NCI-H226 (cell line): Measurements from ENCODE around the gene GRIA2.
A peak's percentile ranks its signal among the peaks of the same experiment; 100 is the strongest.

Experiments used
- DNase-seq: peaks from one replicate; pipeline ENCODE4 v3.0.0-alpha.2; 2015

The GRIA2 gene

DNA sequence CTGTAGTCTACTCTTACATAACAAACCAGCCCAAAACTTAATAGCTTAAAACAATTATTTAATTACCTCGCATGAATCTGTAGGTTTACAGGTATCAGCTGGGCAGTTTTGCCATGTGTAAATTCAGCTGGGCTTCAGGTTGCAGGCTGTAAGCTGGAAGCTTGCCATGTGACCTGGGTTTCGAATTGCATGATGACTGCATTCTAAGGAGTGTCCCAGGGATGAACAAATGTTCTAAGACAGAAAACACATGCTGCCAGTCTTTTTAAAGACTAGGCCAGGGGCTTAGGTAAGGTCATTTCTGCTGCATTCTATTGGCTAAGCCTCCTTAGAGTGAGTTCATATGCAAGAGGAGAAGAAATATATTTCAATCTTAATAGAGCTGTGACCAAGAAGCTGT is 44.8 kb downstream of the GRIA2 start:
- peak; percentile 29 for DNase-seq

DNA sequence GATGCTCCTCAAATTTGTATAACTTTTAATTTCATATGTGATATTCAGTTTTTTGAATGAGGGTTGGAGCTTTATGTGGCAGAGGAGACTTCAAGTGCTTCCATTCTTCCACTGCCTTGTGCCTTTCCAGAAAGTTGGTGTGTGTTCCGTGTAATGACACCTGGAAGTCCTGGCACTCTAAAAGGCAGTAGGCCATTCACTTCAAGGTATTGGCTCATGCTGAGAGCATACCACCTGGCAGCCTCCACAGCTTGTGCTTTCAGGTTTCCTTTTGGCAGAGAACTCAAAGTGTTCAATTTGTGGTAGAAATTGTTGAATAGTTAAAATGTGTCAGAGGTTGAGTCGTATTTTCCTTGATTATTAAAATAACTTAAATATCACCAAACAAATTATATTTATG is 49.6 kb downstream of the GRIA2 start:
- DNase-seq: no peak

DNA sequence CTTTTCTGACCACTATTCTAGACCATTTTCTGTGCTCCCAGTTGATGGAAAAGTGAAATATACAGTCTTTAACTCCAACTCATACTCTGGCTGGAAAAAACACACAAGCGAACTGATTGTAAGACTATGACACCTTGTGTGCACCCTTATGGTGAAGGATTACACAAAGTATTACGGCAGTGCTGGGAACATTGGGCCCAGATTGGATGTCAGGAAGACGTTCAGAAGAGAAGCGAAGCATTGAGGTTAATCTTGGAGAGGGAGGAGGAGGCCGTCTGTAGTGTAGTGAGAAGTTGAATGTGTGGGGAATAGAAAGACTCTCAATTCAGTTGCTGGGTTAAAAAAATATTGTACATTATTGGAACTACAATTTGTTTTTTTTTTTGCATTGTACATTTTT is 50.0 kb downstream of the GRIA2 start:
- no peak for DNase-seq

DNA sequence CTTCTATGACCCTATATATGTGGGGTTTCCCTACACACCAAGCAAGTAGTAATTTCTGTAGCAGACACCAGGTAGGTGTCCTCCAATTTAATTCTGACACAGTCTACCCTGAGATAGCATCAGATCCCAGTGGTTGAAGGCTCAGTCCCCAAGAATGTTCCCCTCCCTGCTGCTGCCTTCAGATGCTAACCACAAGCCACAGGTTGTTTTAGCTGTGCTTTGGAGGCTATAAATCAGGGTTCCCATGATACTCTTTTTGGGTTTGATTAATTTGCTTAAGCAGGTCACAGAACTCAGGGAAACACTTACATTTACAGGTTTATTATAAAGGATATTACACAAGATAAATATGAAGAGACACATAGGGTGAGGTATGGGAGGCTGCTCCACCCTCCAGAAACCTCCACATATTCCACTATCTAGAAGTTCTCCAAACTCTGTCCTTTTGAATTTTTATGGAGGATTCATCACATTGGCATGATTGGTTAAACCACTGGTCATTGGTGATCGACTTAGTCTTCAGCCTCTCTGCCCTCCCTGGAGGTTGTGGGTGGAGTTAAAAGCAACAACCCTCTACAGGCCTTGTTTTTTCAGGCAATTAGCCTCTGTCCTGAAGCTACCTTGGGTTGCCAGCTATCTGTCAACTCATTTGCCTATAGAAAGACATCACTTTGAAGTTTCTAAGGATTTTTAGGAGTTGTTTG is 50.8 kb downstream of the GRIA2 start:
- peak; percentile 44 for DNase-seq

DNA sequence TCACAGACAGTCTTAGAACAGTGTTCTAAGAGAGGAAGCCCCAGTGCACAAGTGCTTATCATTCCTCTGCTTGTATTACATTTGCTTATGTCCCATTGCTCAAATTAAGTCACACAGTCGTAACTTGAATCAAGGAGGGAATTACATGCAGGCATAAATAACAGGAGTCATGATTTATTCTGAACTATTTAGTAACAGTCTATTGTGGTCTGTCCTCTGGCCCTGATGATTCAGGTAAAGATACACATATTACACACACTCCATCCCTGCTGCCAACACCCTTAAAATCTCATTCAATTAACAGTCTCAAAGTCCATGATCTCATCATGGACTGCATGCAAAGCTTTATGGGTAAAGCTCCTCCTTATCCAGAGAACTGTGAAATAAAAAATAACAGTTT is 60.1 kb downstream of the GRIA2 start:
- DNase-seq: no peak

DNA sequence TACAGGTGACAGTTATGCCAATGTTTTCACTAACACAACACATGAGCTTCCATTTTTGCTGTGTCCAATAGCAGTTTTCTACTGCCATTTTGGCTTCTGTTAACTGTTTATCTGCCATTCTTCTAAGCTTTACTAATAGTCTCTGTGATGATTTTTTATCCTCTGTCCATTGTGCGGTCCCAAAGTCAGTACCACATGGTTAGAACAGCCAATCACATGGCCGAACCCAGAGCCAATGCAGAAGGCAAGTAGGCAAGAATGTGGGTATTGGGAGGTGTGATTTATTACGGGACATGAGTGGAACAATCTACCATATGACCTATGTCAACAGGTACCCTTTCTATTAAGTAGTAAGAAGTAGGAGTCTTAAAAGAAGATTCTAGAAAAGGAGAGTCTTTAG is 61.5 kb downstream of the GRIA2 start:
- DNase-seq: no peak

DNA sequence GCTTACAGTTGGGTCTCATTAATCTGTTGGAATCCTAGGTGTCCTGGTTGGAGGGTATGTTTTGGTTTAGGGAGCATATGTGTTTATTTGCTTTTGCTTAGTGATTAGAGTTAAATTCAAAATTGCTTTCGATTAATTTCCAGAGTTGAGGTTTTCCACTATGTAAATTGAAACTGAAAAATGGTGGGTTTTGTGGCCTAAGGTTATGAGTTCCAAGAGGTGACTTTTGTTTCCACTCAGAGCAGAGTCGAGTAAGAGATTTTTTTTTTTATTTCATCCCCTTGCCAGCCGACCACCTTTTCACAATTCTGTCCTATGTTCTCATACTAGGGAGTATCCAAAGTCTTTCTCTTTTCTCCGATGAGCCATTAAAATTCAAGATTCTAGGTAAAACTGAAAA is 66.9 kb downstream of the GRIA2 start:
- no peak for DNase-seq

DNA sequence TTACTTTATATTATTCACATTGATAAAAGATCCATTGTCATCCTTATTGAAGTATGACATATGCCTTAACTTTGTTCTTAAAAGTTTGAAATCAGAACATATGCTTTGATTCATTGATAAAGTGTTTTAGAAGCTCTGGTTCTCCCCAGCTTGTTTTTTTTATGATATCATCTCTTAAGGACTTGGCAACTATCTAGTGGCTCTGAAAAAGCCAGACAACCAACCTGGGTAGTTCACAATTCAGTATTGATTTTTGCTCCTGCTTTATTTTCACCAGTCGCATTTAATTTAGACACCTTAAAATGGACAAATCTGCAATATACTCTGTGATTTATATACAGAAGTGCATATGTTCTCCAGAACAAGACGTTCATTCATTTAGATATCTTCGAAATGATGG is 70.1 kb downstream of the GRIA2 start:
- no peak for DNase-seq

DNA sequence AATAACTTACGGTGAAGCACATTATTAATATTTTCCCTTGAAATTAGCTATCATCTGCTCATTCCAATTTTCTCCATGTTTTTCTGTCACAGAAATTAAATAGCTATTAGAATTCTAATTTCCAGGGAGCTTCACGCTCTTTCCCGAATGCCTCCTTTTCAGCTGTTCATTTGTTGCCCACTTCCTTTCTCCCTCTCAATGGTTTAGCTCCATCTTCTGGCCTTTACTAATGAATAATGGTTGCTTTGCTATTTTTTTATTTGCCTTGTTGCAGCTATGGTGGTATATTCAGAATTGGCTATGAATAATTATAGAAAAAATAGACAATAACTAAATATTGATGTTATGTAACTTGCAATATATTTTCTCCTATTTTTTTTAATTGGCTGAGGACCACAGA is 70.5 kb downstream of the GRIA2 start:
- no peak for DNase-seq

DNA sequence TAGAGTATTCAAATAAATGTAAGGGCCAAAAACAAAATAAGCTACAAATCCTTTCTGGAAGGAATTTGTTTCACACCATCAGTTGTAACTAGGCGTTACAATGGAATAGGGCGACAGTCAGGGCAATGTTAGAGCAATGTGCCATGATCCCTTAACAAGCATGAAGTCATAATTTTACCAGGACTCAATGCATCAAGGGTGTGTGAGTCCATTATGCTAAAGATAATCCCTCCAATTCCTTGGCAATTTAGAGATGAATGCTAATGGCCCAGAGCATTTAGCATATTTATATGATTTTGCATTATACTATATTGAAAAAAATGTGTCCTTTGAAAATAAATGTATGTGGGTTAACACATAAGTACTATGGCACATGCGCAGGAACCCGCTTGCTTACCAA is 73.1 kb downstream of the GRIA2 start:
- no peak for DNase-seq

DNA sequence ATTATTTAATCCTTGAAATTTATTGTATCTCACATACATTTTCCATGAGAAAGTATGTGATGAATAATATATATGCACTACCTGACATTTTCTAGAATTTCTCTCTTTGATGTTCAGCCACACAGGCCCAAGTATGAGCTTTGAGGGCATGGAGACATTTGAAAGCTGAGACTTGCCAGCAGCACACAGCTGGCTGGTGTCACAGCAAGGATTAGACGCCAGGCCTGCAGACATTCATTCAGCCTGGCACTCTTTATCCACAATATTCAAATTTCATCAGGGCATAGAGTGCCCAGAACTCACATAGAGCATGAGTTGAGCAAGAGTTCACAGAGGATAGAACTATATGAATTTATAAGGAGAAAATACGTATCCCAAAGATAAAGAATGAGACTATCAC is 74.0 kb downstream of the GRIA2 start:
- no peak for DNase-seq

DNA sequence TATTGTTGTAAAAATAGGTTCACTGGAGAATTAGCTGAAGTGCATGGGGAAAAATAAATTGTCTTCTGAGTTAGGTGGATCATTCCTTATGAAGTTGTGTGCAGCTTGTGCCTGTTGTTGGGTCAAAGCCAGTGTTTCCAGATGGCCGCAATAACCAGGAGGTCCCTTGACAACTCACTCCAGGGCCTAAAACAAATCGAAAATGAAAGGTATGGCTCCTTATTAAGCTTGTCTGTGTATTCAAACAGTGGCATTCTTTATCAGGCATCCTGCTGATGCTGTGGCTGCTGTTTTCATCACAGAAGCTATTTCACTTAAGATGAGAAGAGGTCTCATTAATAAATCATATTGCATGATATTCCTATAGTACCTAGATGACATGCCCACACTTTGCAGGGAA is 80.2 kb downstream of the GRIA2 start:
- DNase-seq: no peak

DNA sequence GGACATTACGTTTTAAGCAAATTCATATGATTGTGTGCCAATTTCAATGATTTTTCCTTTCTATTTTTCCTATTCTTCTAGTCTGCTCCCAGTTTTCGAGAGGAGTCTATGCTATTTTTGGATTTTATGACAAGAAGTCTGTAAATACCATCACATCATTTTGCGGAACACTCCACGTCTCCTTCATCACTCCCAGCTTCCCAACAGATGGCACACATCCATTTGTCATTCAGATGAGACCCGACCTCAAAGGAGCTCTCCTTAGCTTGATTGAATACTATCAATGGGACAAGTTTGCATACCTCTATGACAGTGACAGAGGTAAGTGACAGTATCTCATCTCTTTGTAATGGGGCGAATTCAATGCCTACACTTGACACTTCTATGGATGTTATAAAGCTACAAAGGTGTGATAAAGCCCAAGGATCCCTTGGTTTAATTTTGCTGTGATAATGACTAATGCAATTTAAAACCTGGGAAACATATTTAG is 83.0 kb downstream of the GRIA2 start:
- no peak for DNase-seq

DNA sequence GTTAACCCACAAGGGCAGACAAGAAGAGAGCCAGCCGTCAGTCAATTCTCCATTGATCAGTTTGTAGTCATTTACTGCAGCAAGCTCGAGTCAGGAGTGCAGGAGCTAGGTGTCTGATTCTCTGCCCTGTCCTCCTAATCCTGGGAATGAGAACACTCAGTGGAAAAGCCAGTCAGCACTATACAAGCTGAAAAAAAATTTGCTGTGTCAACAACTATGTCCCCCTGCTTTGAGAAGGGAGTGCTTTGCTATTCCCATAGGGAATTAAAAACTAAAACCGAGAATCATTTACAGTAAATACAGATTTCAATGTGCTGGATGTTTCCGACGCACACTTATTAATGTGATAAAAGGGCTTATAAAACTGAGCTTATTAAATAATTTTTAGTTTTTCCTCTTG is 84.2 kb downstream of the GRIA2 start:
- no peak for DNase-seq

DNA sequence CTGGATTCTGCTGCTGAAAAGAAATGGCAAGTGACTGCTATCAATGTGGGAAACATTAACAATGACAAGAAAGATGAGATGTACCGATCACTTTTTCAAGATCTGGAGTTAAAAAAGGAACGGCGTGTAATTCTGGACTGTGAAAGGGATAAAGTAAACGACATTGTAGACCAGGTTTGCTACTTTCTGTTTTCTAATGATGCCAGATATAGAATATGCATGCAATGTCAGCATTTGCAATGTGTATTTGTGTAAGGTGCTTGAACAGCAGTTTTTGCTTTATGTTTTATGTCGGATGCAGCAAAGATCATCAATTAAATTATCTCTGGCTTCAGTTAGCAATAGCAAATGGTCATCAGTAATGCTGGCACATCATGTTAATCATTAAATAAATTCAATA is 92.2 kb downstream of the GRIA2 start:
- DNase-seq: no peak

DNA sequence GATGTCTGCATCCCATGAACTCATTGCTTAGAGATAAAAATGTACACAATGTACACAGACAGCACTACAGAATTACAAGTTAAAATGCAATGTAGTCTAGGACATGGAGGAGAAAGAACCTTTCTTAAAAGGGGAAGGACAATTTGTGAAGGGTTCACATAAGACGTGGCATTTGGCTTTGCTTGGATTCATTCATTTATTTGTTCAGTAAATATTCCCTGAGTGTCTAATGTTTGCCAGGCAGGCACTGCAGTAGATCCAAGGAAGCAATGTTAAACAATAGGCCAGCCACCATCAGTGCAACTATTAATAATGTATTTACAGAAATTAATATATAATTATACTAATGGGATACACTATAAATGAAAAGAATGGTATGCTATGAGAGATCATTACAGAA is 94.4 kb downstream of the GRIA2 start:
- no peak for DNase-seq

DNA sequence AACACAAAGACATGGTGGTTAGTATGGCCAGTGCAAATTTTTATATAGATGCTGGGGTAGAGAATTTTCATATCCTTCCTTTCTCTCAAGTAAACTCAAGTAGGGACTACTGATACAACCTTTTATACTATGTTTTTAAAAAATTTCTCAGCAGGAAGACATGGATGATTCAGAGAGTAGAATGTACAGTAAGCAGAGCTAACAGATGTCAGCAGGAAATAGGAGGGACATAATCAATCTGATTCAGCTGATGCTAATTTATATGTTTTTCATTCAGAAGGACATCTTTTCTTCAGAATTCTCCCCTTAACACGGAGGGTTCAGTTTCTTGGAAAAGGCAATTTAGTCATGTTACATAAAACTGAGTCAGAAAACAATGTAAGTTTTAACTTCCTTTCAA is 95.4 kb downstream of the GRIA2 start:
- no peak for DNase-seq

DNA sequence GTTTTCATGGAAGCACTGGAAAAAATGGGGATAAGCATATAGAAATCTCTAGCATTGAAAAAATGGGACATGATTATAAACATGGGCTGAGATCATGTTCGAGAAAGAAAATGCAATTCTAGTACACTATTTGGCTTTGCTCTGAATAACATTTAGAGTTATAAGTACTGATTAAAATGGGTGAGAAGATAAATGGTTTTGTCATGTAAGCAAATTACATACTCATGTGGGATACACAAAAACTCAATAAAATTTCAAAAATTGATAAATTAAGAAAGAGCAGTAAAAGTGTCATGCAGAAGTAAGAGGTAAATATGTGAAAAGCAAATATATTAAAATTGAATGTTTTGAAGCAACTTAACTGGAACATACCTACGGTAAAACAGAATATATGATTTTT is 99.6 kb downstream of the GRIA2 start:
- DNase-seq: no peak

DNA sequence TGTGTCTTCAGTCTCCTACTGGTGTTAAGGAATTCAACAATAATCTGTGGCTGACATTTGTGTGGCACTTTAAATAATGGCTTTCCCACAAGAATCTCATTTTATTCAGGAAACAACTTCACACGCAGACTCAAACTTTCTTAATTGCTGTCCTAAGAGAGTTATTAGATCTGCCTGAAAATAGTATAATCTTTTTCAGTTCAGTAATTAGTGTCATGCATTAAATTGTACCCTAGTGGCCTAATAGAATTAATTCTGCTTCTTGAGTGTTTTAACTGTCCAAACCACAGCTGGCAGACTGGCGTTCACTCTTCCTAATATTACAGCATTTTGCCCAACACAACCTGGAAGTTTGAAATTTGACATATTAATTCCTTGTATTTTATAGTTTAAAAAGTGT is 107.1 kb downstream of the GRIA2 start:
- no peak for DNase-seq

DNA sequence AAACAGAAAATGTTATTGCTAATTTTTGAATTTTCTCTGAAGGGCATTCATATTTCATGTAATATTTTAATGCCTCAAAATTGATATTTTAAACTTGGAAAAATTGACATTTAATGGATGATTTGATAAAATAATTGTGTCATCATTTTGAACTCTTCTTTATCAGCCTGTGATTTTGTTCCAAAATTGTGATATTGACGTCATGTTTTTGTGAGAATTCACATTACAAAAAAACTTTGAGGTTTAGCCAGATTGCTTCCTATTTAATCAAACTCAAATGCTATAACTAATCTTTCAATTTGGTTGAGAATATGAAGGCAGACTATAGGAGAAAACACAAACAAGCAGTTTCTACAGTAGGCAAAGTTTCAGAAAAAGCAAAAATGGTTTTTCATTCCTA is 137.4 kb downstream of the GRIA2 start:
- DNase-seq: no peak

DNA sequence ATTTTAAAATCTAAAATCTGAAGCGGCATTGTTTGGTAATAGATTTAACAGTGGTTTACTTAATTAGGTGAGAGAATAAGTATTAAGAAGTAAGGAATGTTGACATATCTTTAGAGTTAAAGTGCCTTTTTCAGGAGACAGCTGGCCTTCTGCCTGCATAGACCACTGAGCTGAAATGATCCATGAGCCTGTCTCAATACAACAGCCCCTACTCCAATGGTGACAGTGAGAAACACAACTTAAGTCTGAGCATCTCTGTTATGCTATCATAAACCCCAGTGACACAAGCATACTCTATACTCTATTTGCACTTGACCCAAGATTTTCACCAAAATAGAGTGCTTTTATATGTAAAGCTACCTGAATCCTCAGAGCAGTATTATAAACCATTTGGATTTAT is 137.9 kb downstream of the GRIA2 start:
- DNase-seq: no peak

DNA sequence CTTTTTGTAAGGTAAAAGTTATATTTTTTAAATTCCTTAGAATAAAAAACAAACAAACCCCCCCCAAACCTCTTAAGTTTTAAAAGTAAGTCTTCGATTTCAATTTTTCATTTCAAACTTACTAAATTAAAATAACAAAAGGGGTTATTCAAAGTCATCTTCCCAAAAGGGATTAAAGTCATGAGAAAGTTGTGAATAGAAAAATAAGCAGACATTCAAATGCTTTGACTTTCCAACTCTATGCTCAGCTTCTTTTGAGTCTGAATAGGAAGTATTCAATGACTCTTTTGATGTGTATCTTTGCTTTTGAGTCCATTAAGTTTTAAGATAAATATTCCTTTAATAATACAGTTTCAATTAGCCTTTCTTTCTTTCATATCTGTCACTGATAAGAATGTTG is 138.3 kb downstream of the GRIA2 start:
- no peak for DNase-seq

DNA sequence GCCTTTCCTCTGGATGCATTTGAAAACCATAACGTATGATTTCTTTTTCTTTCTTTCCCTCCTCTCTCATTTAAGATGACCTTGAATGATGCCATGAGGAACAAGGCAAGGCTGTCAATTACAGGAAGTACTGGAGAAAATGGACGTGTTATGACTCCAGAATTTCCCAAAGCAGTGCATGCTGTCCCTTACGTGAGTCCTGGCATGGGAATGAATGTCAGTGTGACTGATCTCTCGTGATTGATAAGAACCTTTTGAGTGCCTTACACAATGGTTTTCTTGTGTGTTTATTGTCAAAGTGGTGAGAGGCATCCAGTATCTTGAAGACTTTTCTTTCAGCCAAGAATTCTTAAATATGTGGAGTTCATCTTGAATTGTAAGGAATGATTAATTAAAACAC is 142.8 kb downstream of the GRIA2 start:
- no peak for DNase-seq

DNA sequence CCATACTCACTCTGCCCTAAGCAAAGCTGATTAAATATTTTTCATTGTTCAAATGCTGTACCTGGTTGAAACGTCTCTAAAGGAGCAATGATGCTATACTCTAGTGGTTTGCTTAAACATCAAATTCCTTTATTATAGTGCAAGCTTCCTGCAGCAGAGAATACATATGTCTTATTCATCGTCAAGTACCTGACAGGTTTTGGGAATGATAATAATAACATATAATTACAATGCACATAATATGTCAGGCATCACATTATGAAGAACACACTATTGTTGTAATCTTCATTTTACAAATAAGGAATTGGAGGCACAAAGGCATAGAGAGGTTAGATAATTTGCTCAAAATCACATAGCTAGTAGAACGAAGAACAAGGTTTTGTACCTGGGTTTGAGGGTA is 151.6 kb downstream of the GRIA2 start:
- DNase-seq: no peak

DNA sequence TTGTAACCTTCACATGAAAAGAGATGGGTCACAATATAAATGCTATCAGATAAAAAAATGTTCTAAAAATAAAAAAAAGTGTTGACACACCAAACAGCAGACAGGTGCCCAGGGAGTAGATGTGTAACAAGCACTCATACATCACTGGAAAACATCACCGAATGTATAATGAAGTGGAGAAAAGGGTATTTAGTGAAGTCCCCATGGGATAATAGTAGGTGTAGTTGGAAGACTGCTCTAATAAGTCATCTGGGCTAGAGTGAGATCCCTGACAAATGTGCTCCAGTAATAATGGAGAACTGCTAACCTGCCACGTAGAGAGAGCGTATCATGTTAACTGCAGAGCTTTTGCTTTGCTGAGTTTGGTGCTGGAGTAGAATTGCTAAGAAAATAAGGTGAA is 152.0 kb downstream of the GRIA2 start:
- no peak for DNase-seq

DNA sequence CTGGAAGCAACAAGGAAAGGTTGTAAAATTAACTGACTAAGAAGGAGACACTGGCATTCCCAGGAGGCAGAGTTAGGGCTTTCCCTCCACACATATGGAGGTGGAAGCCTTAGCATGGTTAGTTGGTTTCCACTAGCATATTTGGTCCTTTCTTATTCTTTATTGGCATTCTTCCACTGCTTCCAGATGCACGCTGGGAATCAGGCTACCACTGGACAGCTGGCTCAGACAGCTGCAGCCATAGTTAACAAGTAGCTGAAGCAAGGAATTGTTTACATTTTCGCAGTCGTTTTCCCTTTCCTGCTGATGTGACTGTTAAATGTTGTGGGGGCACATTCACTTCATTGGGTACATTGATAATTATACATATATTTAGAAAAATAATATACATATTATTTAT is 169.2 kb downstream of the GRIA2 start:
- DNase-seq: no peak
